HG02763 (cell line): ENCODE measurements around the gene CC2D1A.

ENCODE experiments used
- ATAC-seq: cut with Tn5 transposase; IDR thresholded peaks from one replicate; pipeline ENCODE4 v1.9.1; 2021; ENCODE audit warnings: mild to moderate bottlenecking, moderate library complexity; ENCODE audit not compliant: unreplicated experiment

CC2D1A gene

DNA sequence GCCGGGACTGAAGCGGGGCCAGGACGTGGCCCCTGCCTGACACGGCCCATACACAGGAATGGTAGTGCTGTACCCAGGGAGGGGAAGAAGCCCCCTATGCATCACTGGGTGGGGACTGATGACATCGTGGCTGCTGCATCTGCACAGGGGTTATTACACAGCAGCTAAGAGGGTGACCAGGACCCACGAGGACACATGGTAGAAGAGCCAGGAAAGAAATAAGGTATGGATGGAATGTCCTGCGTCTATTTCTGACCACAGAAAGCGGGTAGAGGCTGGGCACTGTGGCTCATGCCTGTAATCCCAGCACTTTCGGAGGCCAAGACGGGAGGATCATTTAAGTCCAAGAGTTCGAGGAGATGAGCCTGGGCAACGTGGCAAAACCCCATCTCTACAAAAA lies 70.4 kb downstream of the CC2D1A start:
- ATAC-seq = no peak

GRCh38 chr19:13977803-13978202 lies 71.8 kb downstream of the CC2D1A start:
- ATAC-seq = no peak

- ATAC-seq = no peak
Measured at GRCh38 chr19:13978351-13979243, 72.6 kb downstream of the CC2D1A start.

- no peak for ATAC-seq
Measured at GRCh38 chr19:13979244-13979615, 73.2 kb downstream of the CC2D1A start.

GRCh38 chr19:13979686-13980085 lies 73.7 kb downstream of the CC2D1A start:
- ATAC-seq = no peak

- ATAC-seq = no peak
Measured at GRCh38 chr19:13980340-13980739, 74.3 kb downstream of the CC2D1A start.
